K562 (cell line): ENCODE results near the gene USP48. TPM values are rescaled to one million over a fixed set of nuclear protein-coding genes. Genes with fewer than 3 reads are reported as not detected.

Source experiments
- ATF2 ChIP-seq: sonication (generic); formaldehyde crosslinking; IDR thresholded peaks from 2 replicates; pipeline ENCODE4 v1.8.1; 2022; ENCODE audit warnings: missing genetic modification reagents
- BCOR ChIP-seq: fragments of 450-650 bp; IDR thresholded peaks from 2 replicates; pipeline ENCODE4 v1.6.1; 2016
- BHLHE40 ChIP-seq: IDR thresholded peaks from 2 replicates; pipeline ENCODE4 v1.6.1; 2011; ENCODE audit warnings: low read length, improper control_type of control experiment
- CBX2 ChIP-seq: fragments of 200-600 bp; sonication (generic); IDR thresholded peaks from one replicate; pipeline ENCODE4 v1.6.1; 2012; ENCODE audit warnings: mild to moderate bottlenecking, low read length, inconsistent platforms; ENCODE audit not compliant: insufficient read depth, poor library complexity, severe bottlenecking
- CEBPG ChIP-seq, 3 experiments: fragments of 200-800 bp in 1 of 3; sonication (Bioruptor generic) in 1 of 3; sonication (generic) in 1 of 3; formaldehyde crosslinking in 1 of 3; IDR thresholded peaks in 2 of 3; conservative IDR thresholded peaks in 1 of 3; 2 replicates each; pipeline versions ENCODE4 v1.6.1 to v1.8.0; 2016 to 2022; ENCODE audit warnings: missing compliant biosample characterization in 2 of 3, missing genetic modification characterization in 2 of 3, mild to moderate bottlenecking in 1 of 3, missing genetic modification reagents in 1 of 3
- EP300 ChIP-seq: IDR thresholded peaks from 2 replicates; pipeline ENCODE4 v1.6.1; 2012; ENCODE audit warnings: low read length, improper control_type of control experiment
- ESRRA ChIP-seq: fragments of 450-650 bp; IDR thresholded peaks from 2 replicates; pipeline ENCODE4 v1.6.1; 2014; ENCODE audit warnings: low read depth, mild to moderate bottlenecking, moderate library complexity, borderline replicate concordance
- FOXA1 ChIP-seq: fragments of 450-650 bp; IDR thresholded peaks from 2 replicates; pipeline ENCODE4 v1.6.1; 2016; ENCODE audit warnings: mild to moderate bottlenecking, borderline replicate concordance
- LARP7 ChIP-seq: fragments of 450-650 bp; IDR thresholded peaks from 2 replicates; pipeline ENCODE4 v1.6.1; 2016
- LCOR ChIP-seq: sonication (generic); formaldehyde crosslinking; IDR thresholded peaks from 2 replicates; pipeline ENCODE4 v1.8.0; 2022; ENCODE audit warnings: mild to moderate bottlenecking, missing genetic modification reagents
- NR4A1 ChIP-seq, 2 experiments: fragments of 250-450 bp in 1 of 2; fragments of 450-650 bp in 1 of 2; sonication (Bioruptor Pico) in 1 of 2; IDR thresholded peaks; 2 replicates each; pipeline versions ENCODE4 v1.4.0 to v1.6.1; 2016 to 2020; ENCODE audit warnings: mild to moderate bottlenecking in 2 of 2, missing compliant biosample characterization in 1 of 2, missing genetic modification characterization in 1 of 2, moderate library complexity in 1 of 2
- RB1 ChIP-seq: fragments of 450-650 bp; IDR thresholded peaks from 2 replicates; pipeline ENCODE4 v1.6.1; 2017; ENCODE audit warnings: low read depth, mild to moderate bottlenecking
- SMC3 ChIP-seq: conservative IDR thresholded peaks from 2 replicates; pipeline ENCODE4 v1.6.1; 2011; ENCODE audit warnings: low read depth, low read length, improper control_type of control experiment; ENCODE audit not compliant: insufficient read depth
- SNAPC5 ChIP-seq: fragments of 250-450 bp; sonication (Bioruptor Pico); IDR thresholded peaks from 2 replicates; pipeline ENCODE4 v1.8.0; 2021; ENCODE audit warnings: moderate library complexity, mild to moderate bottlenecking, inconsistent platforms
- TAF9B ChIP-seq: fragments of 450-650 bp; IDR thresholded peaks from 2 replicates; pipeline ENCODE4 v1.6.1; 2018; ENCODE audit warnings: mild to moderate bottlenecking; ENCODE audit not compliant: partially characterized antibody
- TCF7 ChIP-seq: sonication (generic); IDR thresholded peaks from 2 replicates; pipeline ENCODE4 v1.6.1; 2016; ENCODE audit warnings: antibody characterized with exemption, borderline replicate concordance
- THRAP3 ChIP-seq: fragments of 450-650 bp; IDR thresholded peaks from 2 replicates; pipeline ENCODE4 v1.6.1; 2016; ENCODE audit warnings: mild to moderate bottlenecking, inconsistent platforms, borderline replicate concordance
- XRCC5 ChIP-seq: fragments of 200-400 bp; formaldehyde crosslinking; IDR thresholded peaks from 2 replicates; pipeline ENCODE4 v1.6.1; 2017; ENCODE audit warnings: low read depth, mild to moderate bottlenecking, low read length
- ZNF124 ChIP-seq: sonication (generic); formaldehyde crosslinking; IDR thresholded peaks from 2 replicates; pipeline ENCODE4 v1.8.1; 2022; ENCODE audit warnings: missing genetic modification reagents
- ZNF140 ChIP-seq: fragments of 250-450 bp; sonication (Bioruptor Pico); IDR thresholded peaks from 2 replicates; pipeline ENCODE4 v1.8.0; 2021; ENCODE audit warnings: moderate library complexity, mild to moderate bottlenecking, inconsistent platforms
- ZNF395 ChIP-seq: fragments of 200-800 bp; sonication (Bioruptor generic); IDR thresholded peaks from 2 replicates; pipeline ENCODE4 v1.6.1; 2017; ENCODE audit warnings: missing genetic modification characterization, missing compliant biosample characterization
- ZNF57 ChIP-seq: fragments of 450-650 bp; formaldehyde crosslinking; IDR thresholded peaks from 2 replicates; pipeline ENCODE4 v1.4.0; 2020; ENCODE audit warnings: mild to moderate bottlenecking, moderate library complexity
- polyA plus RNA-seq, 8 experiments: library from polyadenylated mRNA; depleted of rRNA in 4 of 8; stranded (reverse) in 5 of 8; unstranded in 3 of 8; fragments of >200 nt; fragmentation: Nextera tagmentation in 2 of 8; fragmentation: Illumina TruSeq in 1 of 8; extraction: Ambion mirVana in 2 of 8; extraction: Trizol in 1 of 8; gene quantifications; 2 replicates each; pipeline versions ENCODE4 v1.2.1 to v1.2.3, GENCODE V29; 2011 to 2014; ENCODE audit warnings: inconsistent platforms in 1 of 8, missing spikeins in 1 of 8
- total RNA-seq, 7 experiments: library from RNA; depleted of rRNA in 6 of 7; stranded (reverse); fragments of >200 nt in 6 of 7; fragmentation: Illumina TruSeq in 2 of 7; extraction: Trizol in 2 of 7; gene quantifications; 2 replicates each; pipeline versions ENCODE4 v1.2.1 to v1.2.3, GENCODE V29; 2011 to 2021; ENCODE audit warnings: low replicate concordance in 1 of 7

USP48 gene
- total and polyA plus RNA-seq, 9 of the 15 experiments (the other 6 are each of a cell fraction or from before 2014, with no cell fraction given): 23.3 to 123 (median 106) TPM

- TF ChIP-seq TAF9B: no peak
- TF ChIP-seq RB1: peak; percentile 47; the same call in 1 of the 2 replicates
- TF ChIP-seq LCOR (CRISPR knock-in tag): peak; percentile 100
- TF ChIP-seq TCF7: peak; percentile 57; the same call in 1 of the 2 replicates
- peak; percentile 86 for TF ChIP-seq ESRRA
- peak; percentile 96 for TF ChIP-seq BCOR
- no peak for TF ChIP-seq SNAPC5 (CRISPR knock-in tag)
- peak; percentile 80; the same call in 1 of the 2 replicates for TF ChIP-seq ZNF124 (CRISPR knock-in tag)
- peak; percentile 41; the same call in 1 of the 2 replicates for TF ChIP-seq ZNF140 (CRISPR knock-in tag)
- TF ChIP-seq EP300: peak; percentile 54; the same call in 1 of the 2 replicates
- peak; percentile 98 for TF ChIP-seq XRCC5
- no peak for TF ChIP-seq FOXA1
- TF ChIP-seq LARP7: no peak
- TF ChIP-seq CEBPG (CRISPR knock-in tag; IDR thresholded peaks at IDR 0.05): peak; percentile 98
- peak; percentile 83 to 84 for TF ChIP-seq CEBPG (tag; conservative IDR thresholded peaks at IDR 0.05 in 1 of 2, IDR thresholded peaks at IDR 0.05 in 1 of 2)
- TF ChIP-seq SMC3: 0 out of 2 replicates have a peak, but pooled peaks have one; percentile 7
- peak; percentile 80 for TF ChIP-seq ATF2 (CRISPR knock-in tag)
- 0 out of 2 replicates have a peak, but pooled peaks have one; percentile 83 for TF ChIP-seq NR4A1 (CRISPR knock-in tag; IDR thresholded peaks at IDR 0.05)
- peak; percentile 74; the same call in 1 of the 2 replicates for TF ChIP-seq NR4A1 (tag; IDR thresholded peaks at IDR 0.05)
- TF ChIP-seq ZNF395 (CRISPR knock-in tag): peak; percentile 79
- TF ChIP-seq ZNF57 (CRISPR knock-in tag): no peak
- no peak for TF ChIP-seq THRAP3
- TF ChIP-seq CBX2: no peak
- TF ChIP-seq BHLHE40: peak; percentile 75
Observed at GRCh38 chr1:21647431-21648351, 135.3 kb downstream of the USP48 start (continued).
